ENCODE measurements around the gene ZNF678.
"Not testable (repeated sequence)": the region's sequence is repeated elsewhere in the genome, so short reads cannot be mapped to it uniquely, and the experiment has no call there.

The ZNF678 gene

DNA sequence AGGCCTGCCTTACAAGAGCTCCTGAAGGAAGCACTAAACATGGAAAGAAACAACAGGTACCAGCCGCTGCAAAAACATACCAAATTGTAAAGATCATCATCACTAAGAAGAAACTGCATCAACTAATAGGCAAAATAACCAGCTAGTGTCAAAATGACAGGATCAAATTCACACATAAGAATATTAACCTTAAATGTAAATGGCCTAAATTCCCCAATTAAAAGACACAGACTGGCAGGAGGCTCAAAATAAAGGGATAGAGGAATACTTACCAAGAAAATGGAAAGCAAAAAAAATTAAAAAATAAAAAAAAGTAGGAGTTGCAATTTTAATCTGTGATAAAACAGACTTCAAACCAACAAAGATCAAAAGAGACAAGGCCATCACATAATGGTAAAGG, 11.5 kb upstream of the ZNF678 start:
- DNase-seq: not testable (repeated sequence)

GRCh38 chr1:227556288-227556687, 7.1 kb upstream of the ZNF678 start:
- no peak for DNase-seq

- DNase-seq: no peak
Observed at GRCh38 chr1:227557962-227558725, 5.2 kb upstream of the ZNF678 start.

DNA sequence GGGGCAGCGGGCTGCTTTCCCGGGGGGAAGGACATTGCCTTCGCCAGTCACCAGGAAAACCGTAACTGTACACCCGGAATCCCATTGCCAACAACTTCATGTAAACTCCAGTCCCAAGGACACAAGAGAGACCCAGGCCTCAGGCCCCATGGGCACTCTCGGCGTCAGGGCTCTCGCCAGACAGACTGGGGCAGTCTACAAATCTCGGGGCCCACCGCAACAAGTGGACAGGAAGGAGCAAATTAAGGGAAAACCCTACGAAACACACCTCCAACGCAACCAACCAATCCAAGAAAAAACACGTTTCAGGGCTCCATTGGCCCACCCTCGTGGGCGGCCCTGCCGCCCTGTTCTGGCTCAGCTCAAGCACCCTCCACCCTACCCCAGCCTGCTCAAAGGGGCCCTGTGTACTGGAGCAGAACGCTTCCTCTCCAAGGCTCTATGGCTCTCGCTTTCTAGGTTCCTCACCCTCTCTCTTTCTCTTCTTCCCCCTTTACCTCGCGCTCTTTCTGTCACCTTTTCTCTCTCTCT, 4.6 kb upstream of the ZNF678 start:
- DNase-seq: no peak

DNA sequence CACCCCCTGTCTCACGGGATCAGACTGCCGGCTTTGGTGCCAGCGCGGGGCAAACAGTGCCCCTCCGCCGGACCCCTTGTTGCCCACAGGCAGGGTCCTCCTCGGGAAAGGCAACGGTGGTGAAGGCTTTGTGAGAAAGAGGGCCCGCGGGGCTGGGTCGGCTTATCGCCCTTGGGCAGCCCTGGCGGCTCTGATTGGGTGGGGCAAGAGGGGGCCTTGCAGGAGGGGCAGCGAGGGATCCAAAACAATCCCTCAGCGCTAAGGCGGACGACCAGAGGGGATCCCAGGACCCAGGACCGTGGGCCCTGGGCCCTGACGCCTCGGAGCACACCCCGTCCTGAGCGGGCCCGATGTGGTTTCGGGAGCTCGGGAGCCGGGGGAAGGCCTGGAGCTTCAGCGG, 3.9 kb upstream of the ZNF678 start:
- no peak for DNase-seq

DNA sequence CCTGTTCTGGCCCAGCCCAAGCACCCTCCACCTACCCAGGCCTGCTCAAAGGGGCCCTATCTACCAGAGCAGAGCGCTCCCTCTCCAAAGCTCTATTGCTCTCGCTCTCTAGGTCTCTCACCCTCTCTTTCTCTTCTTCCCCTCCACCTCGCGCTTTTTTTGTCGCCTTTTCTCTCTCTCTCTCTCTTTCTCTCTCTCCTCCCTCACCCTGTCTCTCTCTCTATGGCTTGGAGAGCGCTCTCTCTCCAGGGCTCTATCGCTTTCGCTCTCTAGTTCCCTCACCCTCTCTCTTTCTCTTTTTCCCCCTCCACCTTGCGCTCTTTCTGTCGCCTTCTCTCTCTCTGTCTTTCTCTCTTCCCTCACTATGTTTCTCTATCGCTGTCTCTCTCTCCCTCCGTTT, 3.4 kb upstream of the ZNF678 start:
- DNase-seq: no peak

- no peak for DNase-seq
Observed at GRCh38 chr1:227560393-227561173, 2.8 kb upstream of the ZNF678 start.

DNA sequence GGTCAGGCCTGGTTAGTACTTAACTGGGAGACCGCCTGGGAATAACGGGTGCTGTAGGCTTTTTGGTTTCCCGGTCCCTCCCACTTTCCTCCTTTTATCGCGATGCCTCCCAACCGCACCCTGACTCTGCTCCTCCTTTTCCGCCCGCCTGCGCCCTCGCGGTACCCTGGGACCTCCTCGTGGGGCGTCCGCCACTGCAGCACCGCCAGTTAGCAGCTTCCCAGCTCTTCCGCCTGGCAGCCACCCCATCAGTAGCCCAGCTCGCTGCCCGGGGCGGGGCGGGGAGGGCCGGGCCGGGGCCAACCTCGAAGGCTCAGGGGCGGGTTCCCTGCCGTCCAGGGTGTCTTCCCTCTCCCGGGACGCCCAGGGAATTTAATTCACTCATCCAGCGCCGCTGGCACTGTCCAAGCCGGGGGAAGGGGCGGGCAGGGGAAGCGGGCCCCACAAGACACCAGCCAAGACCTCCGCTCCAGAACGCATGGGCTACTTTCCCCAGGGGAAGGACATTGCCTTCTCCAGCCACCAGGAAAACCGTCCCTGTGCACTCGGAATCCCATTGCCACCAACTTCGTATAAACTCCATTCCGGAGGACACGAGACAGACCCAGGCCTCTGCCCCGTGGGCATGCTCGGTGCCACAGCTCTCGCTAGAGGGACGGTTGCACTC, 2.0 kb upstream of the ZNF678 start:
- no peak for DNase-seq

DNA sequence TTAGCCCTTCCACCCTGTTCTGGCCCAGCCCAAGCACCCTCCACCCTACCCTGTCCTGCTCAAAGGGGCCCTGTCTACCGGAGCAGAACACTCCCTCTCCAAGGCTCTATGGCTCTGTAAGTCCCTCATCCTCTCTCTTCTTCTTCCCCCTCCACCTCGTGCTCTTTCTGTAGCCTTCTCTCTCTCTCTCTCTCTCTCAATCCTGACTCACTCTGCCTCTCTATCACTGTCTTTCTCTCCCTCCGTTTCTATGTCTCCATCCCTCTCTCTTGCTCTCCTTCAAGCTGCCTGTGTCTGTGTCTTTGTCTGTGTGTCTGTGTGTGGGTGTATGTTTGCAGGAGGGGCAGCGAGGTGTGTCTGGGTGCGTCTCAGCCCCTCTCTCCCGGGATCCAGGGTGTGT, 1.3 kb upstream of the ZNF678 start:
- no peak for DNase-seq

GRCh38 chr1:227562933-227563323, 428 bp upstream of the ZNF678 start:
- no peak for DNase-seq

GRCh38 chr1:227567256-227567655, 3.9 kb downstream of the ZNF678 start:
- no peak for DNase-seq

DNA sequence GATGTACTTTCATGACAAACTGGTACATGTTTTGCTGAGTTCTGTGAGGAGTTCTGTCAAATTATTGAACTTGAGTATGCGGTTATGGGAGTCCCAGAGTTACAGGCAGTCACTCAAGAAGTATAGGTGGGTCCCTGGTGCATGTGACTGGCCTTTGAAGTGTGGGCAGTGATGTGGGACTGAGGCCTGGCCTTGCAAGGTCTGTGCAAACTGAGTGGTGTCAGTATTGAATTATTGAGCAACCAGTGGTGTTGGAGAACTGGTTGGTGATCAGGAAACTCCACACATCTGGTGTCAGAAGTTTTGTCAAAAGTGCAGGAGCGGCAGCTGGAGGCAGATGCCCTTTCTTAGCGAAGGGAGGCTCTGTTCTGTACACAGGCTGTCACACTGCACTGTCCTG, 5.2 kb downstream of the ZNF678 start:
- no peak for DNase-seq

GRCh38 chr1:227572752-227573151, 9.4 kb downstream of the ZNF678 start:
- DNase-seq: no peak

- no peak for DNase-seq
Observed at GRCh38 chr1:227574926-227575325, 11.6 kb downstream of the ZNF678 start.

DNA sequence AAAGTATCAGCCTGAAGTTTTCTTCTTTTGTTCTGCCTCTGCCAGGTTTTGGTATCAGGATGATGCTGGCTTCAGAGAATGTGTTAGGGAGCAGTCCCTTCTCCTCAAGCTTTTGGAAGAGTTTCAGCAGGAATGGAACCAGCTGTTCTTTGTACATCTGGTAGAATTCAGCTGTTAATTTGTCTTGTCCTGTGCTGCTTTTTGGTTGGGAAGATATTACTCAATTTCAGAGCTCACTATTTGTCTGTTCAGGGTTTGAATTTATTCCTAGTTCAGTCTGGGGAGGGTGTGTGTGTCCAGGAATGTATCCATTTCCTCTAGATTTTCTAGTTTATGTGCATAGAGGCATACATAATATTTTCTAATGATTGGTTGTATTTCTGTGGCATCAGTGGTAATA, 12.8 kb downstream of the ZNF678 start:
- no peak for DNase-seq

DNA sequence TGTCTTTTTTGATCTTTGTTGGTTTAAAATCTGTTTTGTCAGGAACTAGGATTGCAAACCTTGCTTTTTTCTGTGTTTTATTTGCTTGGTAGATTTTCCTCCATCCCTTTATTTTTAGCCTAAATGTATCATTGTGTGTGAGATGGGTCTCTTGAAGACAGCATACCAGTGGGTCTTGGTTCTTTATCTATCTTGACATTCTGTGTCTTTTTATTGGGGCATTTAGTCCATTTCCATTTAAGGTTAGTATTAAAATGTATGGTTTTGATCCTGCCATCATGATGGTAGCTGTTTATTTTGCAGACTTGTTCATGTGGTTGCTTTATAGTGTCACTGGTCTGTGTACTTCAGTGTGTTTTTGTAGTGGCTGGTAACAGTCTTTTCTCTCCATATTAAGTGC, 14.1 kb downstream of the ZNF678 start:
- DNase-seq: no peak

DNA sequence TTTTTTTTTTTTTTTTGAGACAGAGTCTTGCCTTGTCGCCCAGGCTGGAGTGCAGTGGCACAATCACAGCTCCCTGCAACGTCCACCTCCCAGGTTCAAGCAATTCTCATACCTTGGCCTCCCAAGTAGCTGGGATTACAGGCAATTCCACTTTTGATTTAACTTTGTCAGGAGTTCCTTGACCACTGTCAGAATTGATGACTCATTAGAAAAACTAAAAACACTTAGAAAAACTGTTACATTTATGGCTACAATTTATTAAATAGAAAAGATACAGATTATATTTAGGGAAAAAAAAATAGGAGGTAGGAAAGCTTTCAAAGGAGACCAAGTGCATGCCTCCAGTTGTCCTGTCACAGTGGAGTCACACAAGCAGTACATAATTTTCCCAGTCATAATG, 20.0 kb downstream of the ZNF678 start:
- DNase-seq: no peak

DNA sequence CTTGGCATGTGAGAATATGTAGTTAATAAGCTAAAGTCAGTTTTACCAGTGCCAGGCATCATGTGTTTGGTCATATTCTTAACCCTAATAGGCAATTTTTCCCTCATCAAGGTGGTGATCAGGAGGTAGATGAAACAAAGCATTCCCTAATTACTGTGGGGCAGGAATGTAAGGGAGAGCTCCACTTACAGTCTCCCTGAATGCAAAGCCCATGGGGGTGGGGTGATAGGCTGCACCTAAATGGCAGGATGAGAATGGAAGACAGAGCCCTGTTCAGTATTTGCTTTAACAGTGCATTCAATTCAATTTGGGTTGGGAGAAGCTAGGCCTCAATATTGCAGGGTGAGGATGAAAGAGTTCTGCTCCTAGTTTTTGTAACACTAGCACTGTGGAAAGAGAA, 23.4 kb downstream of the ZNF678 start:
- no peak for DNase-seq

GRCh38 chr1:227587968-227588367, 24.6 kb downstream of the ZNF678 start:
- DNase-seq: no peak

GRCh38 chr1:227588769-227589168, 25.4 kb downstream of the ZNF678 start:
- not testable (repeated sequence) for DNase-seq

DNA sequence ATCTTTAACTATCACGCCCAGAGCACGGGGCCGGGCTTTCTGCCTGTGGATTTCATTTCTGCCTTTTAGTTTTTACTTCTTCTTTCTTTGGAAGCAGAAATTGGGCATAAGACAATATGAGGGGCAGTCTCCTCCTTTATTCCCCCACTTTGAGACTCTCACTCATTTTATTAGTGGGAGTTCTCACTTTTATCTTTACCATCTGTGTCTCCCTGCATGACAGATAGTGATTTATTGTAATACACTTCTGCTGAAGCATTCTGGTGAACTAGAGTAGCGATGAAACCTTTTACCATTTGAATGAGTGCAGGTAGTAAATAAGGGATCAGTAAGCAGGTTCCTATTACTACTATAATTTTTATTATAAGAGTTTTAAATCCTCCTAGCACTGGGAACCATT, 26.4 kb downstream of the ZNF678 start:
- DNase-seq: not testable (repeated sequence)

DNA sequence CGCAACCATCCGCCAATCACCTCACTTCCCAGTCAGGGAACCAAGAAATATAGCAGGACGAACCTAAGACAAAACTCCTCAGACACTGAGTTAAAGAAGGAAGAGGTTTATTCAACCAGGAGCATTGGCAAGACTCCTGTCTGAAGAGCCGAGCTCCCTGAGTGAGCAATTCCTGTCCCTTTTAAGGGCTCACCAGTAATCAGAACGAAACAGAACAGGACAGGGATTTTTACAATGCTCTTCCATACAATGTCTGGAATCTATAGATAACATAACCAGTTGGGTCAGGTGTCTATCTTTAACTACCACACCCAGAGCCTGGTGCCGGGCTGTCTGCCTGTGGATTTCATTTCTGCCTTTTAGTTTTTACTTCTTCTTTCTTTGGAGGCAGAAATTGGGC, 32.9 kb downstream of the ZNF678 start:
- DNase-seq: not testable (repeated sequence)

DNA sequence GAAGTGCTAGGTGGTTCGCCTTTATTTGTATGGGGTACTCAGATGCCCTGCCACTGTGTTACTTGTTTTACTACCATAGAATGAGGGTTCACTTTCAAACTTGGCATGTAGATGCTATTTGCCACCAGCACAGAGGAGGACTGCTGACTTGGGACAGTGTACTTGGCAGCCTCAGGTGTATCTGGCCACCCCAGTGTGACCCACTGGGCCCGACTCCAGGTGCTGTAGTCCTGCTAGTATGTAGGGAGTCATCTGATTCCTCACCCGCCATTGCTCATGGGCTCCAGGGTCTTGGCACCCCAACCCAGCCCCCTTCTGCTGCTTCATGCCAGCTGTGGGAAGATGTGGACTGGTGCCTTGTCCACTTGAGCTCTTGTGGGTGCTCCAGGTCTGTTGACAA, 40.0 kb downstream of the ZNF678 start:
- no peak for DNase-seq

- DNase-seq: no peak
Observed at GRCh38 chr1:227604446-227604845, 41.1 kb downstream of the ZNF678 start.

Data from activated gamma-delta T cell (primary cell).